Embryonic facial prominence (tissue), 1 donor: Measurements from ENCODE around the gene RNF168.
"Not testable (repeated sequence)": the region's sequence is repeated elsewhere in the genome, so short reads cannot be mapped to it uniquely, and the experiment has no call there.

Source experiments
- DNase-seq: peaks from one replicate; pipeline ENCODE4 v3.0.0-alpha.2; 2016; ENCODE audit errors: extremely low spot score

RNF168 gene

DNA sequence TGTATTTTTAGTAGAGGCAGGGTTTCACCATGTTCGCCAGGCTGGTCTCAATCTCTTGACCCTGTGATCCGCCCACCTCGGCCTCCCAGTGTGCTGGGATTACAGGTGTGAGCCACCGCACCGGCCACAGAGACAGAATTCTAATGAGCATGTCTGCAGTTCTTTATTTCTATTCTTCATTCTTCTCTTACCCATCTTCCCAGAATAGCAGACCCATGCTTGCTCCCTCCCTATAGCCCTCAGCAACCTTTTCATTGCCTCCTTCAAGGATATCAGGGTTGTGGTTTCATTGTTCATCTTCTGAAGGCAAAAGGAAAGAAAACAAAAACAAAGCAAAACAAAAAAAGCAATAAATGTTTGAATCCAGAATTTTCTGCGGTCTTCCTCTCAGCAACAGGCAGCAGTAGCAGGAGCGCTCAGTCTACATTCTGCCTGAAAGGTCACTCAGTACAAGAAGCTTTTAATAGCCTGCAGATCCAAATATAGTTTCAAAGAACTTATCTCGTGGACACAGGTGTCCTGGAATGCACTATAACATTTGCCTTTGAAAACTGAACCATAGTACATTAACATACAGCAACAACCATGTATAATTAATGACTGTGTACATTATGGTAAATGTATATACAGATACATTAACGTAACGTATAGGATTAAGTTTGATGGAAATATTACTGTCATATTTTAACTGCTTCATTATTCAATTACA lies 11.5 kb upstream of the RNF168 start, which contains the start of gene SMCO1:
SMCO1 (minus strand) TSS at position 434 of the 709 bp plus-strand sequence; CDS start at position 297, 137 bp downstream.
- no peak for DNase-seq

- DNase-seq: no peak
Observed at GRCh38 chr3:196514350-196514716, 10.8 kb upstream of the RNF168 start.

- DNase-seq: no peak
Observed at GRCh38 chr3:196513697-196514349, 10.3 kb upstream of the RNF168 start.

DNA sequence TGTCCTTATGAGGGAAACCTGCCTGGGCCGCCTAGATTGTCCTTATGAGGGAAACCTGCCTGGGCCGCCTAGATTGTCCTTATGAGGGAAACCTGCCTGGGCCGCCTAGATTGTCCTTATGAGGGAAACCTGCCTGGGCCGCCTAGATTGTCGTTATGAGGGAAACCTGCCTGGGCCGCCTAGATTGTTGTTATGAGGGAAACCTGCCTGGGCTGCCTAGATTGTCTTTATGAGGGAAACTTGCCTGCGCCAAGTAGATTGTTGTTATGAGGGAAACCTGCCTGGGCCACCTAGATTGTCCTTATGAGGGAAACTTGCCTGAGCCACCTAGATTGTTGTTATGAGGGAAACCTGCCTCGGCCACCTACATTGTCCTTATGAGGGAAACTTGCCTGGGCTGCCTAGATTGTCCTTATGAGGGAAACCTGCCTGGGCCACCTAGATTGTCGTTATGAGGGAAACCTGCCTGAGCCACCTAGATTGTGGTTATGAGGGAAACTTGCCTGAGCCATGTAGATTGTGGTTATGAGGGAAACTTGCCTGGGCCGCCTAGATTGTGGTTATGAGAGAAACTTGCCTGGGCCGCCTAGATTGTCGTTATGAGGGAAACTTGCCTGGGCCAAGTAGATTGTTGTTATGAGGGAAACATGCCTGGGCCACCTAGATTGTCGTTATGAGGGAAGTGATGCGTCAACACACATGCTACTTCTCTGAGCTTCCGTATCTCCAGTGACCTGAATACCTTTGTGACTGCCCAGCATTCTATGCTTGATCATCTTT lies 8.3 kb upstream of the RNF168 start:
- DNase-seq: not testable (repeated sequence)

- DNase-seq: not testable (repeated sequence)
Observed at GRCh38 chr3:196511108-196511507, 7.5 kb upstream of the RNF168 start.

GRCh38 chr3:196506687-196507086 lies 3.1 kb upstream of the RNF168 start:
- DNase-seq: no peak

- DNase-seq: no peak
Observed at GRCh38 chr3:196504556-196504955, 988 bp upstream of the RNF168 start.

- not testable (repeated sequence) for DNase-seq
Observed at GRCh38 chr3:196504077-196504398, 470 bp upstream of the RNF168 start.

DNA sequence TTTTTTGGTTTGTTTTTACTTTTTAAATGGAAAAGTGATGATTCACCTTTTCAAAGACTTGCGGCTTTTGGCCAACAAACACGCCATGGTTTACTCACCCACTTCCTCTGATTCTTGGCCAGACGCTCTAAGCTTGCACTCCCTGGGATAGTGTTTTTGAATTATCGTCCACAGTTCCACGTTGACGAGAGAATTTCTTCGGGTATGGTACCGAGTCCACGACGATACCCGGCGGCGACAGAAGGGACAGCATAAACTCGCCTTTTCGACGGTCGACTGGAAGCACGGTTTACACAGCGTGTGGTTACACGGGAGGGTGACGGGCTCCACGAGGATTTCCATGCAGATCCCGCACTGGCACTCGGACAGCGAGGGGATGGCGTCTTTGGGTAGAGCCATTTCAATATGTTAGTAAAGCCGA lies 783 bp downstream of the RNF168 start:
- DNase-seq: no peak

DNA sequence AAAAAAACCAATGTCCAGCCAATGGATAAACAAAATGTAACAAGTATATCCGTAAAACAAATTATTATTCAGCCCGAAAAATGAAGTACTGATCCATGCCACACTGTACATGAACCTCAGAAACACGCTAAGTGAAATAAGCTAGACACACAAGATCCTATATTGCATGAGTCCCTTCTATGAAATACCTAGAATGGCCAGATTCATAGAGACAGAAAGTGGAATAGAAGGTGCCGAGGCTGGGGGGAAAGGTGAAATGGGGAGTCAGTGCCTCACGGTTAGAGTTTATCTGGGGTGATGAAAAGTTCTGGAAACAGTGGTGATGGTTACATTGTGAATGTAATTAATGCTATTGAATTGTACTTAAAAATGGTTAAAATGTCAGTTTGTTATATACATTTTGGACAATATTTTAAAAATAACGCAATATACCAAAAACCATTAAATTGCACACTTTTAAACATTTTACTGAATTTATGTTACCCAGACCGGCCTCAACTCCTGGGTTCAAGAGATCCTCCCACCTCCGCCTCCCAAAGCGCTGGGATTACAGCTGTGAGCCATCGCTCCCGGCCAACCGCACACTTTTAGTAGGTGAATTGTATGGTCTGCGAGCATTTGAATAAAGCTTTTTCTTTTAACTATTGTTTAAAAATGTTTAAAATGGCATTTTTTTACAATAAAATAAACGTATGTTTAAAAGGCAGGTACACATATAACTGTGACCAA lies 2.1 kb downstream of the RNF168 start:
- no peak for DNase-seq

DNA sequence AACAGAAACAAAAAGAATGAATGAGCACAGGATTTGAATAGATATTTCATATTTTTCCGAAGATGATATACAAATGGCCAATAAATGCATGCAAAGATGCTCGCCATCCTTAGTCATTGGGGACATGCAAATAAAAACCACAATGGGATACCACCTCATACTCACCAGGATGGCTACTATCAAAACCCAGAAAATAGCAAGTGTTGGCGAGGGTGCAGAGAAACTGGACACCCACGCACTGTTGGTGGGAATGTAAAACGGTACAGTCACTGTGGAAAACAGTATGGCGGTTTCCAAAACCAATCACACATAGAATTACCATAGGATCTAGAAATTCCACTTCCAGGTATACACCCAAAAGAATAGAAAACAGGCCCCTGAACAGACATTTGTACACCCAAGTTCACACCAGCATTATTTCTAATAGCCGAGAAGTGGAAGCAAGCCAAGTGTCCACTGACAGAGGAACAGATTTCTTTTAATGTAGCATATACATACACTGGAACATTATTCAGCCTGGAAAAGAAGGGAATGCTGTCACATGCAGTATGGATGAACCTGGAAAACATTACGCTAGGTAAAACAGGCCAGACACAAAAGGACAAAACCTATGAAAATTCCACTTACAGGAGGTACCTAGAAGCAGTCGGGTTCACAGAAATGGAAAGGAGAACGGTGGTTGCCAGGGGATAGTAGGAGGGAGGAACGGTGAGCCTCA lies 3.6 kb downstream of the RNF168 start:
- DNase-seq: no peak

GRCh38 chr3:196499061-196499460 lies 4.5 kb downstream of the RNF168 start:
- no peak for DNase-seq

DNA sequence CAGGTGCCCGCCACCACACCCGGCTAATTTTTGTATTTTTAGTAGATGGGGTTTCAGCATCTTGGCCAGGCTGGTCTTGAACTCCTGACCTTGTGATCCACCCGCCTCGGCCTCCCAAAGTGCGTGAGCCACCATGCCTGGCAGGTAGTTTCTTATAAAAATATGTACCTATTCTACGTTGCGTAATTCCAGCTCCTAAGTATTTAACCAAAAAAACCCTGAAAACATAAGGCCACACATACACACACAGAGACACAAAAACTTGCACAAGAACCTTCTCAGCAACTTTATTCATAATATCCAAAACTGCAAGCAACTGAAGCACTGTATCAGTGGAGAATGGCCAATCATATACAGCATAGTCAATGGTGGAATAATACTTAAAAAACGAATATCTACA lies 5.3 kb downstream of the RNF168 start:
- DNase-seq: no peak

DNA sequence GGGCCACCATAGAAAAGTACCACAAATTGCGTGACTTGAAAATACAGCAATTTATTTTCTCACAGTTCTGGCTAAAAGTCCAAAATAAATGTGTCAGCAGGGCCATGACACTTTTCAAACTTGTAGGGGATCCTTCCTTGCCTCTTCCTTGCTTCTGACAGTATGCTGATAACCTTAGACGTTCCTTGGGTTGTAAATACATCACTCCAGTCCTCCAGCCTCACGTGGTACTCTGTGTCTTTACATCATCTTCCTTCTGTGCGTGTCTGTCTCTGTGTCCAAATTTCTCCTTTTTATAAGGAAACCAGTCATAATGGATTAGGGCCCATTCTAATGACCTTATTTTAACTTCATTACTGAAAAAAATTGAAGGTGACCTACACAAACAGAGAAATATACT lies 7.4 kb downstream of the RNF168 start:
- no peak for DNase-seq

DNA sequence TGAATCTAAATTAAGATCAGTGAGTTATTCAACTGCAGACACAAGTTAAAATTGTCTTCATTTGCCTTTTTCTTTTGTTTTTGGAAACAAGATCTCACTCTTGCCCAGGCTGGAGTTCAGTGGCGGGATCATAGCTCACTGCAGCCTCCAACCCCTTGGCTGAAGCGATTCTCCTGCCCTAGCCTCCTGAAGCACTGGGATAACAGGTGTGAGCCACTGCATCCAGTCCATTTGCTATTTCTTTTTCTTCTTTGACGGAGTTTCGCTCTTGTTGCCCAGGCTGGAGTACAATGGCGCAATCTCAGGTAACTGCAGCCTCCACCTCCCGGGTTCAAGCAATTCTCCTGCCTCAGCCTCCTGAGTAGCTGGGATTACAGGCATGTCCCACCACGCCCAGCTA lies 10.3 kb downstream of the RNF168 start:
- no peak for DNase-seq

- DNase-seq: no peak
Observed at GRCh38 chr3:196492080-196492479, 11.5 kb downstream of the RNF168 start.

DNA sequence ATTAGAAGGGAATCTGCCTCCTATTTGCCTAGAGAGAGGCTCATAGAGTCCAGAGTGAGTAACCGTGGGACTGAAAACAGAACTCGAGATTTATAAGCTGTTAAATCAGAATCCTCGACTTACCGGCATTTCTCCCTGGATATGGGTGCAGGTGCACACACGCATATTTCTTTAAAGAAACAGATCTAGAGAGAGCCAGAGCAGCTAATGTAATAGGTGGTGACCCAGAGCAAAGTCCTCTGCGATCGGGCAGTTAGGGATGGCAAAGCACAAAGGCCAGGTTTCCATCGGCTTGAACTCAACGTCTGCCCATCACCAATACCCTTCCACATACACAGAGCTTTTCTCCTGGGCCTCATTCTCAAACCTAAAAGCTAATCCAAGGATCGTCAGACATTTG lies 13.8 kb downstream of the RNF168 start:
- no peak for DNase-seq

- DNase-seq: no peak
Observed at GRCh38 chr3:196486263-196486662, 17.3 kb downstream of the RNF168 start.

DNA sequence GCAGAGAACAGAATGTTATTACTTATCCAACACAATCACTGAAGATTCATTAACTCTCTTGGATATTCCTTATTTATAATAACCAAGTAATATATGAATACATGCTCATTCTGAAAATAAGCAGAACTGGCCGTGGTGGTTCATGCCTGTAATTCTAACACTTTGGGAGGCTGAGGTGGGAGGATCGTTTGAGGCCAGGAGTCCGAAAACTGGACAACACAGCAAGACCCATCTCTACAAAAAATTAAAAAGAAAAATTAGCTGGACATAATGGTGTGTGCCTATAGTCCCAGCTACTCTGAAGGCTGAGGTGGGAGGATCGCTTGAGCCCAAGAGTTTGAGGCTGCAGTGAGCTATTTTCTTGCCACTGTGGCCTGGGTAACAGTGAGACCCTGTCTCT lies 25.9 kb downstream of the RNF168 start:
- no peak for DNase-seq

DNA sequence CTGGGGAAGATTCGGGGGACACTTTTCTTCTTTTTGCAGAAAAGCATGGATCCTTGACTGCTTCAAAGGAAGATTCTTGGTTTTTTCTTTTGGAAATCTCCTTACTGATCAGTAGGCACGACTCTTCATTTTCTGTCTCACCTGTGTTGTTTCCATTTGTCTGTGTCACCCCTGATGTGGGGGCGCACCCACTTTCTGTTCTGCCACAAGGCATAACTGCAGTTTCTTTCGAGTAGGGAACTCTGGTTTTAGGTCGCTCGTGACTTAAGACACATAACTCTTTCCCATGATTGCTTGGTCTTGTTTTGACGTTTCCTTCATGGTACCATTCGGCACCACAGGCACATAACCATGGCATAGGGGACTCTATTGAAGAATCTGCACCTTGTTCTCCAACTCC lies 31.3 kb downstream of the RNF168 start:
- DNase-seq: no peak

- DNase-seq: no peak
Observed at GRCh38 chr3:196471551-196471950, 32.0 kb downstream of the RNF168 start.

DNA sequence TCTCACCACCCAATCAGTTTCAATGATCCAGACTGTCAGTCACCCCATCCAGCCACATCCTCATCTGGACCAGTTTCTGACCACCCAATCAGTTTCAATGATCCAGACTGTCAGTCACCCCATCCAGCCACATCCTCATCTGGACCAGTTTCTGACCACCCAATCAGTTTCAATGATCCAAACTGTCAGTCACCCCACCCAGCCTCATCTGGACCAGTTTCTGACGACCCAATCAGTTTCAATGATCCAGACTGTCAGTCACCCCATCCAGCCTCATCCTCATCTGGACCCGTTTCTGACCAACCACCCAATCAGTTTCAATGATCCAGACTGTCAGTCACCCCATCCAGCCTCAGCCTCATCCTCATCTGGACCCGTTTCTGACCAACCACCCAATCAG lies 33.4 kb downstream of the RNF168 start:
- DNase-seq: not testable (repeated sequence)
